H9 (cell line): Measurements from ENCODE around the gene SIGMAR1. TPM values are rescaled to one million over a fixed set of nuclear protein-coding genes. Genes with fewer than 3 reads are reported as not detected.

Experiments
- DNase-seq: peaks from one replicate; pipeline ENCODE4 v3.0.0-alpha.2; 2017
- H2AFZ ChIP-seq: one replicate; pipeline ENCODE4 v1.6.1; 2013; ENCODE audit warnings: mild to moderate bottlenecking, low read length, control low read depth, moderate library complexity
- H2AK5ac ChIP-seq: 2 replicates; pipeline ENCODE4 v1.6.1; 2013; ENCODE audit warnings: low read length, control low read depth, mixed read lengths; ENCODE audit not compliant: insufficient read length
- H2BK120ac ChIP-seq: one replicate; pipeline ENCODE4 v1.6.1; 2013; ENCODE audit warnings: low read depth, mild to moderate bottlenecking, low read length, control low read depth, inconsistent platforms; ENCODE audit not compliant: poor library complexity, severe bottlenecking
- H2BK12ac ChIP-seq: 2 replicates; pipeline ENCODE4 v1.6.1; 2013; ENCODE audit warnings: low read length, control low read depth, mixed read lengths, low read depth; ENCODE audit not compliant: insufficient read length
- H2BK15ac ChIP-seq: 2 replicates; pipeline ENCODE4 v1.6.1; 2013; ENCODE audit warnings: low read depth, low read length, control low read depth
- H2BK20ac ChIP-seq: one replicate; pipeline ENCODE4 v1.6.1; 2013; ENCODE audit warnings: low read depth, mild to moderate bottlenecking, low read length, control low read depth, inconsistent platforms; ENCODE audit not compliant: poor library complexity, severe bottlenecking
- H2BK5ac ChIP-seq: 2 replicates; pipeline ENCODE4 v1.6.1; 2013; ENCODE audit warnings: low read length, control low read depth, mixed read lengths; ENCODE audit not compliant: insufficient read length
- H3K14ac ChIP-seq: 2 replicates; pipeline ENCODE4 v1.6.1; 2013; ENCODE audit warnings: low read length, control low read depth; ENCODE audit not compliant: insufficient read depth
- H3K18ac ChIP-seq: 2 replicates; pipeline ENCODE4 v1.6.1; 2013; ENCODE audit warnings: low read depth, mild to moderate bottlenecking, mixed read lengths, low read length, control low read depth; ENCODE audit not compliant: insufficient read length
- H3K23ac ChIP-seq: 2 replicates; pipeline ENCODE4 v1.6.1; 2013; ENCODE audit warnings: low read length, control low read depth, mixed read lengths, low read depth; ENCODE audit not compliant: insufficient read length
- H3K23me2 ChIP-seq: 2 replicates; pipeline ENCODE4 v1.6.1; 2013; ENCODE audit warnings: low read depth, mild to moderate bottlenecking, mixed read lengths, low read length, control low read depth; ENCODE audit not compliant: insufficient read length, poor library complexity, severe bottlenecking
- H3K27ac ChIP-seq: 2 replicates; pipeline ENCODE4 v1.5.1; 2013; ENCODE audit warnings: low read length, control low read depth, mixed read lengths, low read depth; ENCODE audit not compliant: insufficient read length
- H3K27me3 ChIP-seq: 2 replicates; pipeline ENCODE4 v1.6.1; 2013; ENCODE audit warnings: low read length, control low read depth, inconsistent platforms; ENCODE audit not compliant: insufficient read depth
- H3K4ac ChIP-seq: 2 replicates; pipeline ENCODE4 v1.6.1; 2013; ENCODE audit warnings: low read depth, mild to moderate bottlenecking, control low read depth, inconsistent platforms, low read length, moderate library complexity
- H3K4me1 ChIP-seq: 2 replicates; pipeline ENCODE4 v1.6.1; 2013; ENCODE audit warnings: low read length, control low read depth, inconsistent platforms; ENCODE audit not compliant: insufficient read depth
- H3K4me2 ChIP-seq: 2 replicates; pipeline ENCODE4 v1.6.1; 2013; ENCODE audit warnings: low read length, control low read depth, mixed read lengths; ENCODE audit not compliant: insufficient read length, insufficient read depth
- H3K56ac ChIP-seq: 2 replicates; pipeline ENCODE4 v1.6.1; 2013; ENCODE audit warnings: low read depth, mild to moderate bottlenecking, mixed read lengths, low read length, control low read depth; ENCODE audit not compliant: insufficient read length
- H3K79me1 ChIP-seq: 2 replicates; pipeline ENCODE4 v1.6.1; 2013; ENCODE audit warnings: low read depth, mild to moderate bottlenecking, moderate library complexity, low read length, control low read depth, inconsistent platforms; ENCODE audit not compliant: insufficient read depth, poor library complexity, severe bottlenecking
- H3K79me2 ChIP-seq: 2 replicates; pipeline ENCODE4 v1.6.1; 2013; ENCODE audit warnings: low read length, control low read depth, inconsistent platforms; ENCODE audit not compliant: insufficient read depth
- H3K9ac ChIP-seq: 2 replicates; pipeline ENCODE4 v1.6.1; 2013; ENCODE audit warnings: low read length, control low read depth, mixed read lengths; ENCODE audit not compliant: insufficient read length; ENCODE audit errors: extremely low read depth
- H3K9me3 ChIP-seq: one replicate; pipeline ENCODE4 v1.6.1; 2013; ENCODE audit warnings: low read depth, low read length, inconsistent platforms; ENCODE audit not compliant: control insufficient read depth
- H3T11ph ChIP-seq: one replicate; pipeline ENCODE4 v1.6.1; 2013; ENCODE audit warnings: mild to moderate bottlenecking, low read length, control low read depth, inconsistent platforms
- H4K20me1 ChIP-seq: one replicate; pipeline ENCODE4 v1.6.1; 2013; ENCODE audit not compliant: control insufficient read depth, insufficient read length, insufficient read depth
- H4K5ac ChIP-seq: 2 replicates; pipeline ENCODE4 v1.6.1; 2013; ENCODE audit warnings: low read depth, mild to moderate bottlenecking, mixed read lengths, low read length, control low read depth; ENCODE audit not compliant: insufficient read length
- H4K8ac ChIP-seq: replicated peaks from 2 replicates; pipeline ENCODE4 v1.6.1; 2013; ENCODE audit warnings: low read length, control low read depth, mixed read lengths, low read depth; ENCODE audit not compliant: insufficient read length
- H4K91ac ChIP-seq: 2 replicates; pipeline ENCODE4 v1.6.1; 2013; ENCODE audit warnings: low read depth, mild to moderate bottlenecking, moderate library complexity, mixed read lengths, low read length, control low read depth; ENCODE audit not compliant: insufficient read length
- H3K27ac Mint-ChIP-seq, 3 experiments: 2 replicates in 2 of 3; 3 replicates in 1 of 3; pipeline ENCODE4 v1.8.0; 2020 to 2021; ENCODE audit warnings: mixed read lengths in 3 of 3, mild to moderate bottlenecking in 1 of 3, moderate library complexity in 1 of 3
- H3K27me3 Mint-ChIP-seq: 2 replicates; pipeline ENCODE4 v1.8.0; 2021; ENCODE audit warnings: low read depth, mild to moderate bottlenecking, moderate library complexity, mixed read lengths
- H3K36me3 Mint-ChIP-seq, 3 experiments: 2 replicates in 2 of 3; 3 replicates in 1 of 3; pipeline ENCODE4 v1.8.0; 2020 to 2021; ENCODE audit warnings: low read depth in 3 of 3, mixed read lengths in 3 of 3; ENCODE audit not compliant: insufficient read depth in 1 of 3
- H3K4me1 Mint-ChIP-seq, 2 experiments: 2 replicates each; pipeline ENCODE4 v1.8.0; 2020; ENCODE audit warnings: mixed read lengths in 2 of 2
- H3K4me3 Mint-ChIP-seq, 2 experiments: 2 replicates in 1 of 2; 3 replicates in 1 of 2; pipeline ENCODE4 v1.8.0; 2020 to 2021; ENCODE audit warnings: mild to moderate bottlenecking in 2 of 2, mixed read lengths in 2 of 2, moderate library complexity in 1 of 2
- H3K9me3 Mint-ChIP-seq, 2 experiments: 2 replicates in 1 of 2; 3 replicates in 1 of 2; pipeline ENCODE4 v1.8.0; 2020; ENCODE audit warnings: mild to moderate bottlenecking in 2 of 2, mixed read lengths in 2 of 2, moderate library complexity in 1 of 2
- WGBS: extraction: QIAGEN DNeasy Blood & Tissue Kit; methylation state at CpG from one replicate; pipeline ENCODE4 v1.1.7; 2013; ENCODE audit warnings: missing lambda C conversion rate, low lambda C conversion rate, mixed read lengths; ENCODE audit not compliant: insufficient read length; ENCODE audit errors: extremely low coverage; 5-methylcytosine and 5-hydroxymethylcytosine counted together
- total RNA-seq: library from RNA; stranded (reverse); gene quantifications from 2 replicates; pipeline ENCODE4 v1.2.1, GENCODE V29; 2021
- TF ChIP-seq, protein P1 (sequence below): fragments of 200-600 bp; sonication (generic); conservative IDR thresholded peaks from 3 replicates; pipeline ENCODE4 v1.8.0; 2021; ENCODE audit warnings: antibody characterized with exemption, mild to moderate bottlenecking

SIGMAR1 gene
- total RNA-seq, 1 experiment from 2014 or later, result 68.3 TPM

DNA sequence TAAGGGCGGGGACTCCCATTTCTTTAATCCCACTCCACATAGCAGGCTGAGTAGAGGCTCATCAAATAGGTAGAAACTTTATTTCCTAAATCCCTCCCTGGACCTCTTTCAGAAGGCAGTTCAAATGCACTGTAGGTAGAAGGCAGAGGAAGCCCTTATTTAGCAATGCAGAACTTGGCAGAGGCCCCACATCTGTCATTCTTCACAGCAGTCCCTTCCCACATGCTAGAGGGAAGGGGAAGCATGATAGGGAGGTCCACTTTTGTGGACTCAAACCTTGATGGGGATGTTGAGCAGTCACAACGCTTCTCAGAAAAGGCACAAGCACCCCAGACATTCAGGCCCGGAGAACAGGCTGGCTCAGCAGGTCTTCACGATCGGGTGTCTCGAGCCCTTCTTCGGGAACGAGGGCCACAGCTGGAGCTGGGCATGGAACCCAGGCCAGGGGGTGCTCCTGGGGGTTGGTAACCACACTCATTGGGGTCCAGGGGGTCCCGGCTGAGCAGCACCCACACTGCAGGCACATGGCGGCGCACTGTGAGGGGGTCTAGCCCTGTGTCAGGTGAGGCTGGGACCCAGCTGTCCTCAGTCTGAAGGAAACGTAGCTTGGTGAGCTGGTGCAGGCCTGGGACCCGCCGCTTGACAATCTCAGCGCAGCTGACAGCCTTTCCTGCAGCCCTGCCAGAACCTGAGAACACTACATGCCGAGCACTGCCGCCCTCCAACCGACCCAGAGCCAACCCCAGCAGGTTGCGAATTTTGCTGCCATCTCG lies 27.0 kb downstream of the SIGMAR1 start:
- peaks cover 7 to 20% of the 10 kb centered on the region in 2 experiments for H3K4me1 Mint-ChIP-seq
- Histone ChIP-seq H3K27me3 (no peaks in the 10 kb centered on the region), H2BK12ac (no peak overlapping the region), H4K91ac (no peak overlapping the region), H3K23me2 (peaks cover 14% of the 10 kb centered on the region), H3K23ac (no peak overlapping the region), H4K5ac (no peak overlapping the region), H3K56ac (no peak overlapping the region), H2BK5ac (no peak overlapping the region), H2AK5ac (no peak overlapping the region), H3K4me1 (no peaks in the 10 kb centered on the region; the same call in 1 of the 2 replicates), H3T11ph (no peak overlapping the region), H3K18ac (no peak overlapping the region), H3K9me3 (no peaks in the 10 kb centered on the region), H3K79me2 (no peaks in the 10 kb centered on the region), H2BK20ac (no peak overlapping the region), H2AFZ (no peak overlapping the region), H3K4ac (no peak overlapping the region), H3K14ac (no peak overlapping the region), H4K20me1 (no peaks in the 10 kb centered on the region), H3K27ac (no peak overlapping the region), H2BK15ac (no peak overlapping the region), H2BK120ac (no peak overlapping the region), H3K4me2 (peak overlapping the region; percentile 86), H3K9ac (no peak overlapping the region), H4K8ac (no peak overlapping the region), H3K79me1 (no peaks in the 10 kb centered on the region)
- no peak overlapping the region; a peak in 1 of 7 replicates for H3K27ac Mint-ChIP-seq
- H3K9me3 Mint-ChIP-seq, result no peaks in the 10 kb centered on the region
- no CpG with 5 or more reads among the region's 20 CpGs for WGBS
- TF ChIP-seq, protein P1, sequence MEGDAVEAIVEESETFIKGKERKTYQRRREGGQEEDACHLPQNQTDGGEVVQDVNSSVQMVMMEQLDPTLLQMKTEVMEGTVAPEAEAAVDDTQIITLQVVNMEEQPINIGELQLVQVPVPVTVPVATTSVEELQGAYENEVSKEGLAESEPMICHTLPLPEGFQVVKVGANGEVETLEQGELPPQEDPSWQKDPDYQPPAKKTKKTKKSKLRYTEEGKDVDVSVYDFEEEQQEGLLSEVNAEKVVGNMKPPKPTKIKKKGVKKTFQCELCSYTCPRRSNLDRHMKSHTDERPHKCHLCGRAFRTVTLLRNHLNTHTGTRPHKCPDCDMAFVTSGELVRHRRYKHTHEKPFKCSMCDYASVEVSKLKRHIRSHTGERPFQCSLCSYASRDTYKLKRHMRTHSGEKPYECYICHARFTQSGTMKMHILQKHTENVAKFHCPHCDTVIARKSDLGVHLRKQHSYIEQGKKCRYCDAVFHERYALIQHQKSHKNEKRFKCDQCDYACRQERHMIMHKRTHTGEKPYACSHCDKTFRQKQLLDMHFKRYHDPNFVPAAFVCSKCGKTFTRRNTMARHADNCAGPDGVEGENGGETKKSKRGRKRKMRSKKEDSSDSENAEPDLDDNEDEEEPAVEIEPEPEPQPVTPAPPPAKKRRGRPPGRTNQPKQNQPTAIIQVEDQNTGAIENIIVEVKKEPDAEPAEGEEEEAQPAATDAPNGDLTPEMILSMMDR, result no peak
- peak; percentile 30 for DNase-seq
- H3K27me3 Mint-ChIP-seq, result peaks cover 2% of the 10 kb centered on the region; the same call in 1 of the 2 replicates
- no peaks in the 10 kb centered on the region for H3K36me3 Mint-ChIP-seq
- peak overlapping the region; percentile 88 to 95 for H3K4me3 Mint-ChIP-seq
